GM12875 (cell line): Measurements from ENCODE around the gene SULT6B1.
"Not testable (repeated sequence)": the region's sequence is repeated elsewhere in the genome, so short reads cannot be mapped to it uniquely, and the experiment has no call there.

Experiments used
- H3K4me3 ChIP-seq: one replicate; pipeline ENCODE4 v1.5.1; 2011; ENCODE audit warnings: low read depth, low read length, control low read depth
- TF ChIP-seq, protein P1 (sequence below): IDR thresholded peaks from 2 replicates; pipeline ENCODE4 v1.5.1; 2011; ENCODE audit warnings: low read depth, mild to moderate bottlenecking, control low read depth, inconsistent platforms, low read length, moderate library complexity, borderline replicate concordance; ENCODE audit not compliant: insufficient read depth

The SULT6B1 gene

DNA sequence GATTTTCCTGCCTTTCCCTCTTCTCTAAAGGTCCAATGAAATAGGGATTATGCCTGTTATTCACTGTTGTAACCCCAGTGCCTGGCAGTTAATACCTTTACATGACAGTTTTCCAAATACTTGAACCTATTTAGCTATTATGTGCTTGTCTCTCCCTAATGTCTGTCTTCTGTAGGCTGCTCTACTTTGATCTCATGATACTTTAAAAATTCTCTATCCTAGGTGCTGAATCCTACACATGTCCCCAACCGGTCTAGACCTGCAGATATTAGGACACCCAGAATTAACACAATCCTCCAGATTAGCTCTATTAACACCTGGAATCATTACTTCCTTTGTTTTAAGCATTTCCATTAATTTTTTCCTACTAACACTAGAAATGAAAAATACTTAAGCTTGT is 35.6 kb upstream of the SULT6B1 start:
- H3K4me3 ChIP-seq: no peak overlapping the region
- TF ChIP-seq, protein P1, sequence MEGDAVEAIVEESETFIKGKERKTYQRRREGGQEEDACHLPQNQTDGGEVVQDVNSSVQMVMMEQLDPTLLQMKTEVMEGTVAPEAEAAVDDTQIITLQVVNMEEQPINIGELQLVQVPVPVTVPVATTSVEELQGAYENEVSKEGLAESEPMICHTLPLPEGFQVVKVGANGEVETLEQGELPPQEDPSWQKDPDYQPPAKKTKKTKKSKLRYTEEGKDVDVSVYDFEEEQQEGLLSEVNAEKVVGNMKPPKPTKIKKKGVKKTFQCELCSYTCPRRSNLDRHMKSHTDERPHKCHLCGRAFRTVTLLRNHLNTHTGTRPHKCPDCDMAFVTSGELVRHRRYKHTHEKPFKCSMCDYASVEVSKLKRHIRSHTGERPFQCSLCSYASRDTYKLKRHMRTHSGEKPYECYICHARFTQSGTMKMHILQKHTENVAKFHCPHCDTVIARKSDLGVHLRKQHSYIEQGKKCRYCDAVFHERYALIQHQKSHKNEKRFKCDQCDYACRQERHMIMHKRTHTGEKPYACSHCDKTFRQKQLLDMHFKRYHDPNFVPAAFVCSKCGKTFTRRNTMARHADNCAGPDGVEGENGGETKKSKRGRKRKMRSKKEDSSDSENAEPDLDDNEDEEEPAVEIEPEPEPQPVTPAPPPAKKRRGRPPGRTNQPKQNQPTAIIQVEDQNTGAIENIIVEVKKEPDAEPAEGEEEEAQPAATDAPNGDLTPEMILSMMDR: no peak

DNA sequence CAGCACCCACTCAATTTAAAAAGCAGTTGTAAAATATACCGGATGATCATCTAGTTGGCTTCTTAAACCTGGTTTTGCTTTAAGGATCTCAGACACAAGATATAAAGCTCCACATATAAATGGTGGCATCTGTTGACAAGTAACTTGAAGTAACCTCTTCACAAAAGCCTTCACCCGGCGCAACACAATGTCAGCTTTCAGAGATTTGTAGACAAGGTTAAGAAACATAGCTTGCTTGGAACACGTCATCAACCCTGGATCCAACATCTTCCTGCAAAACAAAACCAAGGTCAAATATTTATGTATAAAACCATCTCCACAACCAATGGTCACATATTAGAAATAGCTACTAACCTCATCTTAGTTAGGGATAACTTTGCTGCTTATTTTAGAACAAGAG is 34.7 kb upstream of the SULT6B1 start:
- no peak overlapping the region for H3K4me3 ChIP-seq
- TF ChIP-seq, protein P1: no peak

GRCh38 chr2:37219046-37219445 is 30.6 kb upstream of the SULT6B1 start:
- no peak overlapping the region for H3K4me3 ChIP-seq
- TF ChIP-seq, protein P1: no peak

DNA sequence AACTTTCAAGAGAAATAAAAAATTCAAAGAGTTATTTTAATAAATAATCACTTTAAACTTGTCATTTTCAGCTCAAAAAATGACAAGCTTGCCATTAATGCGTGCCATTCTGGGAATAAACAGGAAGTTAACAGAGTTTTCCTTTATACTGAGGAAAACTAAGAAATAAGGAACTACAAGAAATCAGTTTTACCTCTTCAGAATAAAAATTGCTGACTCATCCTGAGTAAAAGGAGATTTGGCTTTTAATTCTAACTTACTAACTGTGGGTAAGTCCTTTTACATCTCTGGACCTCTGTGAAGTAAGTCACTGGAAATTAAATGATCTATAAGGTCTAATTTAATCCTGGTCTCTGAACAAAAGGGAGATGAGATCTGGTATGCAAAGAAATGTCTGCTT is 26.8 kb upstream of the SULT6B1 start:
- no peak overlapping the region for H3K4me3 ChIP-seq
- TF ChIP-seq, protein P1: no peak

- H3K4me3 ChIP-seq: no peak overlapping the region
- TF ChIP-seq, protein P1: no peak
Observed at GRCh38 chr2:37211939-37212338, 23.5 kb upstream of the SULT6B1 start.

DNA sequence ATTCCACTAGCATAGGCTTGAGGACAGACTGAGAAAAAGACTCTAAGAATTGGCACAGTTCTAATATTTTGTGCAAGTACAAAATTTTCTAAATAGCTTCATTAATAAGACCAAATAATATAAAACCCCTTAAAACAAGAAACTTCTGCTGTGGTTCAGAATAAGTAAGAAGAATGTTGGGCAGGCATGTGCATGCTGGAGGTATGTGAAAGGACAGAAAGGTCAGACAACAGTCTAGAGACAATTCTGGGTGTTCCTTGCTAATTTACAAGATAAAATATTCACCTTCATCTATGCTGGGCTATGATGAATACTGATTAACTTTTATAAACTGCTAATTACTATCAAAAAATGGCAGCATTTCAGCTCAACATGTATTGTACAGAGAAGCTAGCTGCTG is 22.7 kb upstream of the SULT6B1 start:
- TF ChIP-seq, protein P1: no peak
- no peak overlapping the region for H3K4me3 ChIP-seq

DNA sequence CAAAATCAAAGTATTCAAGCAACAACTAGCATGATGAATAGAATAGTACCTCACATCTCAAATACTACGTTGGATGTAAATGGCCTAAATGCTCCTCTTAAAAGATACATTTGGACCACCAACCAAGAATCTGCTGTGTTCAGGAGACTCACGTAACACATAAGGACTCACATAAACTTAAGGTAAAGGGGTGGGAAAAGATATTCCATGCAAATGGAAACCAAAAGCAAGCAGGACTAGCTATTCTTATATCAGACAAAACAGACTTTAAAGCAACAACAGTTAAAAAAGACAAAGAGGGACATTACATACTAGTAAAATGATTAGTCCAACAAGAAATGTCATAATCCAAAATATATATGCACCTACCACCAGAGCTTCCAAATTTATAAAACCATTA is 18.3 kb upstream of the SULT6B1 start:
- not testable (repeated sequence) for H3K4me3 ChIP-seq
